SKM-1 treated with dmso at 0.1 percent for 144 hours (cell line): Measurements from ENCODE around the gene C12orf56.
"Not testable (repeated sequence)": the region's sequence is repeated elsewhere in the genome, so short reads cannot be mapped to it uniquely, and the experiment has no call there.

Experiments
- DNase-seq: peaks from one replicate; lab custom pipeline; 2025; ENCODE audit not compliant: unreplicated experiment; lab: John Stamatoyannopoulos, UW

Gene C12orf56

GRCh38 chr12:64318605-64319004 is 72.0 kb downstream of the C12orf56 start:
- no peak for DNase-seq

DNA sequence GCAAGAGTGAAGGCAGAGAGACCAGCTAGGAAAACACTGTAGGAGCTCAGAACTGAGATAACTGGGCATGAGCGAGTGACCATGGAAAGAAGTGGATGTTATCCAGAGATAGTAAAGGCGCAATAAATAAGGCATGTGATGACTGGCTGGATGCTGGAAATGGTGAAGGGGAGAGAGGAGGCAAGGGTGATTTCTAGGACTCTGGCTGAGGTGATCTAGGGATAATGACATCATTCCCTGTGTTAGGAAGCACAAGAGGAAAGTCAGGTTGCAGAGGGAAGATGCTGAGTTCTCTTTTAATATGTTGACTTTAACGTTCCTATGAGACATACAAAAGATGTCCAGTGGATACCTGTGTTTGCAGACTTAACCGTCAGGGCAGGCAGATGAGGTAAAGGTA is 78.7 kb downstream of the C12orf56 start:
- DNase-seq, result no peak

DNA sequence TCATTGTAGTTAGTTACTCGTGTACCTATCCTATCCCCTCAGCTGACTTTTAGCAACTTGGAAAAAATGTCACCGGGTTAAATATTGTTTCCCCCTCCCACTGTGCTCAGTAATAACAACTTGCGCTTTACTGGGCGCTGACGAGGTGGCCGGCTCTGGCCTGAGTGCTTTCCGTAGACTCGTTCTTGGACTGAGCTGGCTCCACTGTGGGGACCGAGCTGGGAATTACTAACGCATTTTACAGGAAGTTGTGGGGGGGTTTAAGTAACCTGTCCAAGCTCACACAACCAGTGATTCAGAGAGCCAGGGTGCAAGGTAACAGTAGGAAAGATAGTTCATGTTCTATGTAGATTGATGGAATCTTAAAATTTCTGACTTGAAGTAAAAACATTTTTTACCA is 86.0 kb downstream of the C12orf56 start:
- DNase-seq, result no peak

DNA sequence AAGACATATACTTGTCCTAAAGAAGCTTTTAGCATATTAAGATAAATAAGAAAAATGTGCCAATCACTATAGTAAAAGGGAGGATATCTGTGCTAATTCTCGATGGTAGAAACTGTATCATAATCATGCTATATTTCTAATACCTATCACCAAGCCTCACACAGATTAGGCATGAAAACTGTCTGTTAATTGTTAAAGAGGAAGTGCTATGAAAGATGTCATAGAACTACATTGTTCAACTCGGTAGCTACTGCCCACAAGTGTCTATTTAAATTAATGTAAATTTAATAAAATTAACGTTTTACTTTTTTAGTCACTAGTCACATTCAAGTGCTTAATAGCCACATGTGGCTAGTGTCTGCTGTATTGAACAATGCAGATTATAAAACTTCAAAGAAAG is 90.9 kb downstream of the C12orf56 start:
- no peak for DNase-seq

- no peak for DNase-seq
These were observed 94.3 kb downstream of the C12orf56 start for GRCh38 chr12:64296301-64296700.

DNA sequence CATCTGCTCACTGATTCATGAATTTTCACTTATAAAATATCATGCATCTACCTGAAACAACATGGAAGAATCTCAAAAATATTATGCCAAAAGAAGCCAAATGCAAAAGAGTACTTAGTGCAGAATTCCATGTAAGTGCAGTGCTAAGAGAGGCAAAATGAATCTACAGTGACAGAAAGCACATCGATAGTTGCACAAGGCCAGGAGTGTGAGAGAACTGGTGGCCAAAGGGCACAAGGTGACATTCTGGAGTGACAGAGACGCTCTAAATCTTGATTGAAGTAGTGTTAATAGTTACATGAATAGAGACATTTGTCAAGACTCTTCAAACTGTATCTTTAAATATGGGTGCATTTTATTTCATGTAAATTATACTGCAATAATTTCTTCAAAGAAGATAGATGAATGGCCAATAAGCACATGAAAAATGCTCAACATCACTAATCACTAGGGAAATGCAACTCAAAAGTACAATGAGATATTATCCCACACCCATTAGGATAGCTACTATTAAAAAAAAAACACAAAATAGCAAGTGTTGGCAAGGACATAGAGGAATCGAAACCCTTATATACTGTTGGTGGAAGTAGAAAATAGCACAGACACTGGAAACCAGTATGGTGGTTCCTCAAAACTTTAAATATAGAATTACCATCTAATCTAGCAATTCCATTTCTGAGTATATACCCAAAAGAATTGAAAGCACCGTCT is 96.7 kb downstream of the C12orf56 start:
- no peak for DNase-seq

DNA sequence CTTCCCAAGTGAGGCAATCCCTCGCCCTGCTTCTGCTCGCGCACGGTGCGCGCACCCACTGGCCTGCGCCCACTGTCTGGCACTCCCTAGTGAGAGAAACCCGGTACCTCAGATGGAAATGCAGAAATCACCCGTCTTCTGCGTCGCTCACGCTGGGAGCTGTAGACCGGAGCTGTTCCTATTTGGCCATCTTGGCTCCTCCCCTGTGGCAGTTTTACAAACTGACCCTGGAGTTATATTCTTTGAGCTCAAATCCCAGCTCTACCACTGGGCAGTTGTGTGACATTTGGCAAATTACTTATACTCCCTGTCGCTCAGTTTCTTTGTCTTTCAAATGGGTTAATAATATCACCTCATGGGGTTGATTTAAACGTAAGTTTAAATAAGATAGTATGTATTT is 97.4 kb downstream of the C12orf56 start:
- DNase-seq, result not testable (repeated sequence)

DNA sequence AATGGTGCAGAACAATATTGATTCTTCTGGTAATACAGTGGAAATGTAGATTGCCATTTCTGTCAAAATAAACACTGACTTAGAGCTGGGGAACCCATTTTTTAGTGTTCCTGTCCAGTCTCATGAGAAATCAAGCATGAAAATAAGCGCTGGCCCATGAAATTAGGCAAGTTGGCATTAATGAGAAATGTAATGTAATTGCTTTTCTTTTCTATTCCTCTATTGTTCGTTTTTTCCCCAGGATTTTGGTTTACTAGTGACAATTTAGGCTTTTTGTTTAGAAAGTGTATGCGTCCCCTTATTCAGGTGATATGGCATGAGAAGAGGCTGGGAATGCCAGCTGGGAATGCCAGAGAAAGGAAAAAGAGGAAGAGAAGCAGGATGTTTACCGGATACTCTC is 104.0 kb downstream of the C12orf56 start:
- no peak for DNase-seq

- DNase-seq, result no peak
These were observed 106.3 kb downstream of the C12orf56 start for GRCh38 chr12:64284256-64284655.

GRCh38 chr12:64278421-64278820 is 112.1 kb downstream of the C12orf56 start:
- no peak for DNase-seq

DNA sequence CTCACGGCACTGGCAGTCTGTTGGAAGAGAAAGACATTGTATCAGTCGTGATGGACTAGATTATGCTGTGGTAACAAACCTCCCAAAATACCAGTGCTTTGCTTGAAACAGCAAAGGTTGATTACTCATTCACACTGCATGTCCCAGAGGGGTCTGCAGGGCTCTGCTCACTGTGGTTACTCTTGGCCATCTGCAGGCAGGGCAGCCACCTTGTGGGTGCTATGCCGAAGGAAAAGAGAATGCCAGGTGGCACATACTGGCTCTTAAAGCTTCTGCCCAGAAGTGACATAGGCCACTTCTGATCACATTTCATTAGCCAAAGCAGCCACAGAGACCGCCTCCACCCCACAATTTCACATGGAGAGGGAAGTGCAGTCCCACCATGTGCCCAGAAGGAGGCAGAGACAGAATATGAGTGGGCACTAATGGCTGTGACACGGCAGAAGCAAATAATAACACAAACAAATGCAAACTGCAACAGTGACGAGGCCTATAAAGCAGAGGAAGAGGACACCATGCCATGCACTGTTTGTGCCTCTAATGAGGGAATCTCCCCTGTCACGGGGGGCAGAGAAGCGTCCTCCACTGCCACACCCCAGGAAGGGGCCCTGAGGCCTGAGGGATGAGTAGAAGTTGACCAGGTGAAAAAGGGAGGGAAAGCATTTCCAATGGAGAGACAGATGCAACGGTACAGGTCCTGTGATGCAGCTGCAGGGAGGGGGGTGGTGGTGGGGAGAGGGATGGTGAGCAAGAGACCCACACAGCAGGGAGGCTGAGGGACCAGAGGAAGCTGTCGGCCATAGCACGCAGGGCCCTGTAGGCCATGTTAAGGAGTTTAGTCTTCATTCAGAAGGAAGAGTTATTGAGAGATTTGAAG is 116.8 kb downstream of the C12orf56 start:
- DNase-seq, result no peak

DNA sequence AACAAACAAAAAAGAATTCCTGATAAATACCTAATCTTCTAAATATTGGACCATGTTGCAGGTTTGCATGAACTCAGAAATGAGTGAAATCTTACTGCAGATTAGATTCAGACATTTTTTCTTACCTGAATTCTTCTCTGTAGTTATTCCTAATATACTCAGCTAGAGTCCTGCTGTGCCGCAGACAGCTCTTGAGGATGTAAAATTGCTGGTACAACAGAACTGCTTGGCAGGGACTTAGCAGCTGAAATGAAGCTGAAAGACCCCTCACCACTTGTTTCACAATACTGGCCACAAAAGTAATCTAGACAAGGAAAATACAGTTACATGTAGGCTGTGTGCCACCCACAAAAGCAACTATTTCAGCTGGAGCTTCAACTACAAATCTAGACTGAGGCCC is 120.1 kb downstream of the C12orf56 start:
- DNase-seq, result no peak

- no peak for DNase-seq
These were observed 121.4 kb downstream of the C12orf56 start for GRCh38 chr12:64269161-64269560.

DNA sequence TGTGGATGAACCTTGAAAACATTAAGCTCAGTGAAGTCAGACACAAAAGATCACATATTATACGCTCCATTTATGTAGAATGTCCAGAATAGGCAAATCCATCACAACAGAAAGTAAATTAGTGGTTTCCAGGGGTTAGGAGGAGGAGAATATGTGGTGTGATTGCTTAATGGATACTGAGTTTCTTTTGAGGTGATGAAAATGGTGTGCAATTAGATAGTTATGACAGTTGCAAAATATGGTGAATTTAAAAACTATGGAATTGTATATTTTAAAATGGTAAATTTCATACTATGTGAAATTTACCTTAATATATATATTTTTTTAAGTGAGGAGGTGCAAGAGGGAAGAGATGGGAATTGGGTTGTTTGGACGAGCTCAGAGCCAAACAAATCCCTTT is 122.1 kb downstream of the C12orf56 start:
- no peak for DNase-seq

DNA sequence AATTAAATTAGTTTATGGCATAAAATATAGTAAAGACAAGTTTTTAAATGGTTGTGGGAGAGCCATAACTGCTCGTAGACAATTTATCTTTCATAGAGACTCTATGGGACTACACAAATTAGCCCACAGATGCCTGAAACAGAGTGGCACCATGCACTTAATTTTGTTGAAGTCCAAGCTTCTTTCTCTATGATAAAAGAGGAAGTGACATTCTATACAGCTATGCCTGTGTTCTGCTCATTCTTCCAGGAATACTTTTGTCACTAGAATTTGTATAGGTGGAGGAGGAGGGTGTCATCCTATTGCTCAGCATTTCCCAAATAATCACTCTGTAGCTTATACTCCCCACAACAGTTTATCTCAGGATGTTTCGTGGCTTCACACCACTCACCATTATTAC is 124.7 kb downstream of the C12orf56 start:
- no peak for DNase-seq

- DNase-seq, result no peak
These were observed 128.7 kb downstream of the C12orf56 start for GRCh38 chr12:64261813-64262212.

GRCh38 chr12:64258576-64258975 is 132.0 kb downstream of the C12orf56 start:
- no peak for DNase-seq

GRCh38 chr12:64256166-64256800 is 134.3 kb downstream of the C12orf56 start:
- DNase-seq, result no peak

- DNase-seq, result no peak
These were observed 135.3 kb downstream of the C12orf56 start for GRCh38 chr12:64255249-64255648.

GRCh38 chr12:64253356-64253755 is 137.2 kb downstream of the C12orf56 start:
- no peak for DNase-seq

GRCh38 chr12:64252681-64253080 is 137.9 kb downstream of the C12orf56 start:
- DNase-seq, result no peak

GRCh38 chr12:64243809-64244208 is 146.7 kb downstream of the C12orf56 start:
- no peak for DNase-seq
